ENCODE data around the gene CD55.

CD55 gene

DNA sequence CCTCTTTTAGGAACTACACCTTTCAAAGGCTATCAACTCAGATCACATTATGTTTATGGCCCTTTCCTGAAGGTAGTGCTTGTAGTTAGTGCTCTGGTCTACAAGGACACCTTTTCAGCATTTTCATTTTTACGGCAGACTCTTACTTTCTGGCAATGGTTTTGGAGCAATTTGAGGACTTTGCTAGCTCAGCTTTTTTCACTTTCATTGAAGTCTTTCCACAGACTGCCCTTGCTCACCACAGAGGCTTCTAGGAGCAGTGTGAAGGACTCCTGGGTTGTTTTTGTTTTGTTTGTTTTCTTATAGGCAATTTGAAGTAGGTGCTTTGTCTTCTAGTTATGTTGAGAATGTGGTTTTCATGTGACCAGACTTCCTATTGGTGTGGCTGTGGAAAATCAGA is 43.1 kb downstream of the CD55 start:
- DNase-seq = no peak

DNA sequence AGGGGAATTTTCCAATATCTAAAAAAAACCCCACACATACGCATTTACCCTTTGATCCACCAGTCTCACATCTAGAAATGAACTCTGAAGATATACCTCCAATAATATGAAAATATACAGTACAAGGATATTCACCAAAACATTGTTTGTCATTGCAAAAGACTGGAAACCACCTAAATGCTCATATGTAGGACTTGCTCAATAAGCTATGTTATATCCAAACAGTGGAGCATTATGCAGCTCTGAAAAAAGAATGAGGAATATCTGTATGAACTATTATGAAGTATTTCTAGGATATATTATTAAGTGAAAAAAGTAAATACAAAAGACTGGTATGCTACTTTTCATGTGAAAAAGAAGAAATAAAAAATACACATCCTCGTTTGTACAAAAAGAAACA is 43.6 kb downstream of the CD55 start:
- DNase-seq = no peak

DNA sequence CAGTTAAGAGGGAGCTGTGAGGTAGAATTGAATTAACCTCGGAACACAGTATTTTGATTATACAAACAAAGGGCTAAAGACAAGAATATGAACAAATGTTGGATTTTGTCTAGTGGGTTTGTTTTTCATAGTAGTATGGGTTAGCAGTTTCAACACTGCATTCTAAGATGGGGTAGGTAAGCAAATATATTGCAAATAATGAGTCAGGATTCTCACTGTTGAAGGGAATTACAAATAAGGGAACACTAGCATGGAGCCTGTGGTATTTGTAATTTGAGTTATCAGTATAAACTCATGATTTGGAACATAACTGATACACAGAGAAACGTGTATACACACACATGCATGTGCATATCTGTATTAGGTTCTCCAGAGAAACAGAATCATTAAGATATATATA is 44.5 kb downstream of the CD55 start:
- no peak for DNase-seq

DNA sequence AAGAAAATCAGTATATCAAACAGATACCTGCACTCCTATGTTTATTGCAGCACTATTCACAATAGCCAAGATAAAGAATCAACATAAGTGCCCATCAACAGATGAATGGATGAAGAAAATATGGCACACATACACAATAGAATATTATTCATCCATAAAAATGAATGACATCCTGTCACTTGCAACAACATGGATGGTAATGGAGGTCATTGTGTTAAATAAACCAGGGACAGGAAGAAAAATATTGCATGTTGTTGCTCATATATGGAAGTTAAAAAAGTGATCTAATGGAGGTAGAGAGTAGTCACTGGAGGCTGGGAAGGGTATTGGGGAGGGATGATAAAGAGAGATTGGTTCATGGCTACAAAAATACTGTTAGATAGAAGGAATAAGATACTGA is 67.2 kb downstream of the CD55 start:
- DNase-seq = no peak

GRCh38 chr1:207389728-207390464 is 68.4 kb downstream of the CD55 start:
- no peak for DNase-seq

GRCh38 chr1:207393610-207394009 is 72.1 kb downstream of the CD55 start:
- DNase-seq = no peak

DNA sequence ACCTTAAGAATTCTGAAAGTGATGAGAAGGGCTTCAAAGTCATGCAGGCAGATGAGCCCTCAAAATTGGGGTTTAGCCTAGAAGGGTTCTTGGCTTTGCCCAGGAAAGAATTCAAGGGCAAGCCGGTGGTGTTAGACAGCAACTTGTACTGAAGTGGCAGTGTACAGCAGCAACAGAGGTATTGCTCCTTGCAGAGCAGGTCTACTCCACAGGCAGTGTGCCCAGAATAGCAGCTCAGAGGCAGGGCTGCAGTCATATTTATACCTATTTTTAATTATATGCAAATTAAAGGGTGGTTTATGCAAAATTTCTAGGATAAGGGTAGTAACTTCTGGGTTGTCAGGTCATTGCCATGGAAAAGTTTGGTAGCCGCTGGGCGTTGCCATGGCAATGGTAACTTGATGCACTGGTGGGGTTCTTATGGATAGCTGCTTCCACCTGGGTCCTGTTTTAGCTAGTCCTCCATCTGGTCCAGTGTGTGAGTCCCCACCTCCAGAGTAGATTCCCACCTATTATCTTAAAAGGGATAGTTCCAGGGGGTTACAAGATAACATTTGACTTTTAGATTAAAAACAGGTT is 74.8 kb downstream of the CD55 start:
- DNase-seq = no peak

- no peak for DNase-seq
These were observed 76.0 kb downstream of the CD55 start for GRCh38 chr1:207397525-207397926.

- no peak for DNase-seq
These were observed 77.5 kb downstream of the CD55 start for GRCh38 chr1:207398986-207399385.

DNA sequence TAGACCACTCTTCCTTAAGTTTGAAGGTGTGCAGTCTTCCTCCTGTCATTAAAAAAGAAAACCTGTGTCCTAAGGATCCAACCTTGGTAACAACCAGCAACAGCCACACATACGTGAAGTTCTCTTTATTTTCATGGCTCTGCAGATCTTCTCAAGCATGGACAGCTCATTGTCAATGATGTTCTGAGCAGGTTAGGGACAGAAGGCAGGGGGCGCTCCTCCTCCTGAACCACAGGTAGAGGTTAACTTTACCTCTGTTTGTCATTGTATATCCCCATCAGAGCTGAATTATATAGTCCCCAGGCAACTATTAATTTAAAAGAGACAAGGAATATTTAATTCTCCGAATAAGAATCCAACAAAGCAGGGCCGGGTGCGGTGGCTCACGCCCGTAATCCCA is 80.1 kb downstream of the CD55 start:
- DNase-seq = no peak

DNA sequence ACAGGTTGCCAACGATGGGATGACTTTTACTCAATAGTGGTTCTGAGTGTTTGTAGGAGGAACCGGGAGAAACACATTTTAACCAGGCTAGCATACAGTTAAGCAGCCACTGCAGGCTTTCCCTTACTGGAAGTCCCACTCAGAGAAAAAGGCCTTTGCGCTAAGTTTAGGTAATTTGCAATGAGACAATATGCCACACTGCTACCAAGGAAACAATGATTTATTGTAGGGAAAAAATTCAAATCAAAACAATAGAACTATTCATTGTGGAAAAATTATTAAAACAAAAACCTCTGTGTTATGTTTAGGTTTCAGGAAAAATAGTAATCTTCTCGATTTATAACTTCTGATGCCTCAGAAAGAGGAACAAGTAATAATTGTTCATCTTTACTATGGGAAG is 81.3 kb downstream of the CD55 start:
- no peak for DNase-seq

GRCh38 chr1:207404849-207405525 is 83.5 kb downstream of the CD55 start:
- peak; percentile 22 for DNase-seq

DNA sequence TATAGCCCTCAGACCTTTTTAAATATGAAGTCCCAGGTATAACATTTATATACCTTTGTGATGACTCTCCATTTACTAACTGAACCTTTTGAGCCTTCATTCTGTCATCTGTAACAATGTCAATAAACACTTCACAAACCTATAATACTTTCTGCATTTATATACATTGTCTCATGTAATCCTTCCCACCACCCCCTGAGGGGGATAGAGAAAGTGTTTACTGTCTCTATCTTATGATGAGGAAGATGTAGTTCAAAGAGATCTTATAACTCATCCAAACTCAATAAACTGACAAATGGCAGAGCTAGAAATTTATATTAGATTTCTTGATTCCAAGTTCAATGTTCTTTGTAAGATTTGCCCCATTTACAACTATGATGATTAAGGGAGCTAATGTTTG is 84.3 kb downstream of the CD55 start:
- no peak for DNase-seq

GRCh38 chr1:207407655-207408260 is 86.3 kb downstream of the CD55 start:
- DNase-seq = no peak

All from 8988T (cell line).